NB4 (cell line): Measurements from ENCODE around the gene PCDHGA1.

Experiments
- CTCF ChIP-seq: IDR thresholded peaks from one replicate; pipeline ENCODE4 v1.5.1; 2012; ENCODE audit warnings: low read depth, low read length
- MAX ChIP-seq: IDR thresholded peaks from 2 replicates; pipeline ENCODE4 v1.6.1; 2011; ENCODE audit warnings: low read depth, low read length
- MYC ChIP-seq: IDR thresholded peaks from 2 replicates; pipeline ENCODE4 v1.6.1; 2011; ENCODE audit warnings: low read depth, low read length
- POLR2A ChIP-seq: IDR thresholded peaks from 2 replicates; pipeline ENCODE4 v1.6.1; 2011; ENCODE audit warnings: mild to moderate bottlenecking; ENCODE audit not compliant: insufficient read length; ENCODE audit errors: extremely low read depth

GRCh38 chr5:141477044-141477575 lies 146.8 kb downstream of the PCDHGA1 start:
- TF ChIP-seq CTCF = no peak
- TF ChIP-seq MAX = no peak
- TF ChIP-seq POLR2A = no peak
- no peak for TF ChIP-seq MYC
